ENCODE measurements around the gene DNAH3.
"Not testable (repeated sequence)": the region's sequence is repeated elsewhere in the genome, so short reads cannot be mapped to it uniquely, and the experiment has no call there.

DNA sequence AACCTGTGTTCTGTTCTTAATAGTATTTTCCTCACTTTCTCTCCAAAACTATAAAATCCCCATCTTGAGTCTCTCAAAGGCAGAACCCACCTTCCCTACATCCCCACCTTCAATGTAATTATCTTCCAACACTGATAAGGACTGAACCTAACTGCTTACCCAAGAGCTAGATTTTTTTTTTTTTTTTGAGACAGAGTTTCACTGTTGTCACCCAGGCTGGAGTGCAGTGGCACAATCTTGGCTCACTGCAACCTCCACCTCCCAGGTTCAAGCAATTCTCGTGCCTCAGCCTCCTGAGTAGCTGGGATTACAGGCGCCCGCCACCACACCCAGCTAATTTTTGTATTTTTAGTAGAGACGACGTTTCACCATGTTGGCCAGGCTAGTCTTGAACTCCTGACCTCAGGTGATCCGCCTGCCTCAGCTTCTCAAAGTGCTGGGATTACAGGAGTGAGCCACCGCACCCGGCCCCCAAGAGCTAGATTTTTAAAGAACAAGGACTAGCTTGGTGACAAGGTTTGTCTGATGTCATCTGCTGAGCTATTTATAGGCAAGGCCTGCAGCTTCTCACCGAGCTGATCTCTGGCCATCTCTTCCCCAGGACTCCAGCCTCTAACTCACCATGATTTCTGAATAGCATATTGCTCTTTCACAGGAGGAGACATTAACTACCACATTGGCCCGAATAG, 220.8 kb downstream of the DNAH3 start:
- not testable (repeated sequence) for TF ChIP-seq CTCF (conservative IDR thresholded peaks at IDR 0.05); EZH2 (IDR thresholded peaks at IDR 0.05; ENCODE audit: low read depth)

Data from PC-9 (cell line).